Measurements from ENCODE around the gene KIF1B.
A peak's percentile ranks its signal among the peaks of the same experiment; 100 is the strongest.

The KIF1B gene

GRCh38 chr1:10328180-10328963 is 118.0 kb downstream of the KIF1B start:
- DNase-seq (ENCODE audit: low spot score), result no peak

GRCh38 chr1:10337436-10337835 is 127.1 kb downstream of the KIF1B start:
- DNase-seq (ENCODE audit: low spot score), result no peak

GRCh38 chr1:10338047-10338446 is 127.7 kb downstream of the KIF1B start:
- peak; percentile 67 for DNase-seq (ENCODE audit: low spot score)

DNA sequence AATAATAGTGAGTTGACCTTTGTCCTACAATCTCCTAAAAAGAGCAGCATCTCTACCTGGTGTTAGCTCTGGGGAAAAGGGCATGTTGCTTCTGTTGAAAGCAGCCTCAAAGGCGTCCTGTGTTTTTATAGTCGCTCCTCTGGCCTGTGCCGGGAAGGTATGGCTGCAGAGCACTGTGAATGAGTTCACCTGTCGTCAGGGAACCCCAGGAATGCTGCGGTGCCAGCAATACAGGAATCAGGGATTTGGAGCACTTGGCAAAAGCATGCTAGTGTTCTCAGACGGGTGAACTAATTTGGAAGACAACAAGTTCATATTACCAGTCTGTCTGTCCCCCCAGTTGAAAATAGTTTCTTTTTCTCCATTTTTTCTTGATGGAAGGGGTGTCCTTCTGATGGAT is 128.2 kb downstream of the KIF1B start:
- no peak for DNase-seq (ENCODE audit: low spot score)

GRCh38 chr1:10339036-10339567 is 128.7 kb downstream of the KIF1B start:
- DNase-seq (ENCODE audit: low spot score), result no peak

GRCh38 chr1:10339815-10340214 is 129.4 kb downstream of the KIF1B start:
- DNase-seq (ENCODE audit: low spot score), result no peak

DNA sequence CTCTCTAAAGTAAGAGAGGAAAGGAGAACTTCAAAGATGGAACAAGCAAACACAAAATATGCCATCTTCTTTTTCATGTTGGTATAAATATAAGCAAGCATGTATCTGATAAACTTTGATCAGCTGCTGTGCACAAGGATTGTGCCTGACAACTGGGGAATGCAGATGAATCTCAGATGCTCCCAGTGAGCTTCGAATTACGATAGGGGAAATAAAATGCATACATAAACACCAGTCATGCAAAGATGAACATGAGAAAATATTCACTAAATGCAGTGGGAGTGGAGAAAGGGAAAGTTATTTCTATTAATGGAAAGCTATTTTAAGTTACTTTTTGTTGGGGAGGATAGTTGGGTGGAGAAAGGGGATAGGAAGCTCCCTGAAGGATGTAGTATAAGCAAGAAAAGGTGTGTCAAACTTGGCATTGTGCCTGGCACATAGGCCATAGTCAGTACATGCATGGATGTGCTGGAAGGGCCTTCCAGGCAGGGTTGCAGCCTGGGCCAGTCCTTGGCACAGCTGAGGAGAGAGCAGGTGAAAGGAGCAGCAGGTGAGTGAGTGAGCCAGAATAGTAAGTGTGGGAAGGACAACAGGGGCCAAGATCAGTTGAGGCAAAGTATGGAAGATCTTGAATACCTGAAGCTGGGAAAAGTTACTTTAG is 130.7 kb downstream of the KIF1B start:
- no peak for DNase-seq (ENCODE audit: low spot score)

DNA sequence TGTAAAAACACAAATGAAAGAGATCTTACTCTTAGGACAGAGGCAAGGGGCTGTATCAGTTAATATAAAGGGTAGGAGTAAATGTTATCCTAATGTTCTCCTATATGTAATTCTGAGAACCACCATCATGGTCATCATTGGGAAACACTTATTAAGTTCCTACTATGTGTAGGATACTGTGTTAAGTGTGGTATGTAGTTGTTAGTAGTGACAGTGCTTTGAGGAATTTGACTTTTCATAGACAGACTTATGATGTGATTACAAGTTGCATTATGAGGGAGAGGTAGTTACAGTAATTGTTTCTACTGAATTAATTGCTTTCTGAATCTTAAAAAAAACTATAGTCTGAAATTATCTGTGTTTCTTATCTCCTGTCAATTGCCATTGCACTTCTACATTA is 136.7 kb downstream of the KIF1B start:
- no peak for DNase-seq (ENCODE audit: low spot score)

GRCh38 chr1:10353282-10353681 is 142.9 kb downstream of the KIF1B start:
- no peak for DNase-seq (ENCODE audit: low spot score)

- DNase-seq (ENCODE audit: low spot score), result no peak
These were observed 143.3 kb downstream of the KIF1B start for GRCh38 chr1:10353693-10354092.

GRCh38 chr1:10360045-10360444 is 149.7 kb downstream of the KIF1B start:
- no peak for DNase-seq (ENCODE audit: low spot score)

DNA sequence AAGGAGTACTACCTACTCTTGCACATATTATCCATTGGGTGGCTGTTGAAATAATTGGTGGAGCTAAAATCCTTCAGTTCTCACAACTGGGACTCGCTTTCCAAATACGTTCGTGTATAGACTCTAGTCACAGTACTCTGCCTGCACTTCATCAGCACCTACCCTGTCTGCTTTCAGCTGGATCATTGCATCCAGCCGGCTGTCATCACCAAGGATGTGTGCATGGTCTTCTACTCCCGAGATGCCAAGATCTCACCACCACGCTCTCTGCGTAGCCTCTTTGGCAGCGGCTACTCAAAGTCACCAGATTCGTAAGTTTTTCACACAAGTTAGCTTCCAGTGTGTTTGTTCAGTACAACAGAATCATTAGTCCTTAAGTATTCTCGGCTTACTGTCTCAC is 151.1 kb downstream of the KIF1B start:
- DNase-seq (ENCODE audit: low spot score), result no peak

- no peak for DNase-seq (ENCODE audit: low spot score)
These were observed 157.8 kb downstream of the KIF1B start for GRCh38 chr1:10368194-10368593.

GRCh38 chr1:10374442-10374860 is 164.1 kb downstream of the KIF1B start:
- DNase-seq (ENCODE audit: low spot score), result no peak

DNA sequence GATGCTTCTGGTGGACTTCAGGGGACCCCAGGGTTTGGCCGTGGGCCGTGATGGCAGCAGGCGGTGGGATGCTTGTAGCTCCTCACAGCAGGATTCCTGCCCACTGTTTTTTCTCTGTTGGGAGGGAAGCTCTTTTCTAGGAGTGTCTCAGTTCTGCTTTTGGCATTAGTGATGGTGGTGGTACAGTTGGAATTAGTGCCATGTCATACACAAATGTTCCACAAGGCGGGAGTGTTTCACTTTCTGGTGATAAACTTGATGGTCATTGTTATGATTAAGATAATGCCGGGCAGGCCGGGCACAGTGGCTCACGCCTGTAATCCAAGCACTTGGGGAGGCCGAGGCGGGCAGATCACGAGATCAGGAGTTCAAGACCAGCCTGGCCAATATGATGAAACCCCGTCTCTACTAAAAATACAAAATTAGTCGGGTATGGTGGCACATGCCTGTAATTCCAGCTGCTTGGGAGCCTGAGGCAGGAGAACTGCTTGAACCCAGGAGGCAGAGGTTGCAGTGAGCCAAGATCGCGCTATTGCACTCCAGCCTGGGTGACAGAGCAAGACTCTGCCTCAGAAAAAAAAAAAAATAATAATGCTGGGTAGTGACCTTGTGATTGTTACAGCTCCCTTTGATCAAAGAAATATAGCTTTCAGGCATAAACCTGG is 167.1 kb downstream of the KIF1B start:
- DNase-seq (ENCODE audit: low spot score), result peak; percentile 68

DNA sequence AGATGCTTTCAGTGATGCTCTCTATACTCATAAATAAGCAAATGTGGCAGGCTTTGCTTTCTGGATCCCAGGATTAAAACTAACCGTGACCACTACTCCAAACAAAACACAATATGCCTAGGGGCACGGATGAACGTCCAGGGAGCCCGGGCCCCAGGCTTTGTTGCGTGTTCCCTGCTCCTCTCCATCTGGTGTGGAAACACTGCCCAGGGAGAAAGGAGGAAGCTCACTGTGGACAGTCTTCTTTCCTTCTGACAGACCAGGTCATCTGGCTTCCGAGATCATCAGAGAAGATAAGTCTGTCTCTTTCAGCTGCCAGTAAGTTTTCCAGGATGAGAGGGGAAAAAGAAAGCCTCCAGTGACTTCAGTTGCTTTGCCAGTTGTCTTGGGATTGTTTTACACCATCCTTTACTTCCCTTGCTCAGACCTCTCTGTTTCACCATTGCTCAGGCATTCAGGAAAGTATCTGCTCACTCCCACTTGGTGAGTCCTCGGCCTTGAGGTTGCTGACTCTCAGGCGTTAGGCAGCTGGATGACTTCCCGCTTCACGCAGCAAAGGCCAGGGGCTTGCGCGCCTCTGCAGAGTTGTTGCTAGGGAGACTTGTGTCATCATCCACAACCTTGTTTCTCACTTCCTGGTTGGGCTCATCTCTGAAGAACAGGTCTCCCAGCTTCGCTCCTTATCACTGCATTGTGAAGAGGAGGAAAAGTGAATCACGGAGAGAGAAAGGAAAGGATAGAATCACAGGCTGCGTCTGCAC is 167.9 kb downstream of the KIF1B start:
- DNase-seq (ENCODE audit: low spot score), result no peak

DNA sequence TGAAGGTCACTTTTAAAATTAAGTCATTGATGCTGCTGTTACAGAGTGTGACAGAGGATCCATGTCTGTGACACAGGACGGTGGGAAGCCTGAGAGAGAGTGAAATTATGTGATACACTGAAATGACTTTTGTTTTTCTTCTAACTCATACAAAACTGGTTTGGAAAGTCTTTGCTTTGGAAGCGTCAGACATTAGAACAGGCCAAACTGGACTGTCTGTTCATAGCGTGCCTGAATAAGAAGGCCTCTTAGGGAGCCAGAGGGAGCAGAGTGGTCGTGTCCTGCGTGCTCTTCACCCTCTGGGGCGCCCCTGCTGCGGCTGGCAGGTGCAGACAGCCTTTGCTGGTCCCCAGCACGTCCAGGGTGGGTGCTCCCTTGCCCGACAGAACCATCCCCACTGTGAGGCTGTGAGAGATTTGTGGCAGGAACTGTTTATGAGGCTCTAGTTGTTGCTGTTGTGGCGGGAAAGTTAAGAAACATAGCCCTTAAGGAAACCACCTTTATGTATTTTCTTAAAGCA is 168.8 kb downstream of the KIF1B start:
- no peak for DNase-seq (ENCODE audit: low spot score)

GRCh38 chr1:10379676-10380075 is 169.3 kb downstream of the KIF1B start:
- DNase-seq (ENCODE audit: low spot score), result no peak

DNA sequence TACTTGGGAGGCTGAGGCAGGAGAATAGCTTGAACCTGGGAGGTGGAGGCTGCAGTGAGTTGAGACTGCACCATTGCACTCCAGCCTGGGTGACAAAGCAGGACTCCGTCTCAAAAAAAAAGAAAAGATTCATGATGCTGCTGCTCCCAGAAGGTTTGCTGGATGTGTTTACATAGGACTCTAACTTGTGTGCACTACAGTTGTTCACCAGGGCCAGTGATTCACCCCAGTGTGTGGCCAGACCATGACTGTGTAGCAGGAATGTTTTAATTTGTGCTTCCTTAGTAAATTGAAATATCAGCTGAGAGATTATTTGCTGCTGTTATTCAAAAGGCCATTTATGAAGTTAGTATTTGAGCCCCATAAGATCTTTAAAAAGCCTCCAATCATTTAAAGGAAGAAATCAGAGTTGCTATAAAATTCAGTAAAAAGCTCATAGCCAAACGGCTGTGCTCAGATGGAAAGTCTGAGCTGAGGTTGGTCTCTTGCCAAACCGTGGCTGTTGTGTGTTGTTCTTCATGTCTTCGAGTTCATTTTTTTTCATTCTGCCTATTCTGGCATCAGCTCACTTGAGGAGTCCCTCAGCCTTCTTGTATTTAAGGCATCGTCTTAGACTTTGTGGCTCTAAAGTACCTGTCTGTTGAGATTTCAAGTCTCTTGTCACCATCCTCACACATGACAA is 170.4 kb downstream of the KIF1B start:
- peak; percentile 93 for DNase-seq (ENCODE audit: low spot score)

GRCh38 chr1:10383630-10384029 is 173.3 kb downstream of the KIF1B start:
- DNase-seq (ENCODE audit: low spot score), result no peak

- DNase-seq (ENCODE audit: low spot score), result no peak
These were observed 173.8 kb downstream of the KIF1B start for GRCh38 chr1:10384219-10384618.
